ENCODE data around the gene NTNG1. TPM values are rescaled to one million over a fixed set of nuclear protein-coding genes. Genes with fewer than 3 reads are reported as not detected.

The NTNG1 gene
- total and polyA plus RNA-seq, 3 donors from 2014 or later, result 1.8 to 2.3 (median 2.2) TPM

DNA sequence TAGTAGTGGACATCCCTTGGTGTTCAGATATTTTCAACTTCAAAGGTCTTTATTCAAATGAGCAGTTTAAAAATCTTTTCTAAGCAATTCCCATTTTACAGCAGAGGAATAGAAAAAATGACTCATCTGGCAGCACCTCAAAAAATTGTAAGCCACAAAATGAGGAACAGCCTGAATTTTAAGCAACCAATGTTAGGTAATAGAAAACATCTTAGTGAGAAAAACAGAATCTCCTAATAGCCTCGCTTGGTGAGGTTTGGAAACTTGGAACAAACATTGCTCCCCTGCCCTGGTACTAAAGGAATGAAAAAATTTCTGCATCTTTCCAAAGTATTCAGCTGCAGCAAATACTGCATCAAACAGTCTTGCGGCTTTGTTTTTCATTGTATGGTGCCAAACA, 264.4 kb downstream of the NTNG1 start:
- no peaks in the 10 kb centered on the region for H3K27me3 ChIP-seq
- H3K27ac ChIP-seq, result no peak overlapping the region
- H3K4me1 ChIP-seq, result no peaks in the 10 kb centered on the region
- no peaks in the 10 kb centered on the region for H3K9me3 ChIP-seq
- no peaks in the 10 kb centered on the region for H3K36me3 ChIP-seq (ENCODE audit: low read depth, missing control alignments)
- WGBS, 2 donors, result 57 to 81% methylated on average over 2 of the region's 2 CpGs
- TF ChIP-seq, protein P1, sequence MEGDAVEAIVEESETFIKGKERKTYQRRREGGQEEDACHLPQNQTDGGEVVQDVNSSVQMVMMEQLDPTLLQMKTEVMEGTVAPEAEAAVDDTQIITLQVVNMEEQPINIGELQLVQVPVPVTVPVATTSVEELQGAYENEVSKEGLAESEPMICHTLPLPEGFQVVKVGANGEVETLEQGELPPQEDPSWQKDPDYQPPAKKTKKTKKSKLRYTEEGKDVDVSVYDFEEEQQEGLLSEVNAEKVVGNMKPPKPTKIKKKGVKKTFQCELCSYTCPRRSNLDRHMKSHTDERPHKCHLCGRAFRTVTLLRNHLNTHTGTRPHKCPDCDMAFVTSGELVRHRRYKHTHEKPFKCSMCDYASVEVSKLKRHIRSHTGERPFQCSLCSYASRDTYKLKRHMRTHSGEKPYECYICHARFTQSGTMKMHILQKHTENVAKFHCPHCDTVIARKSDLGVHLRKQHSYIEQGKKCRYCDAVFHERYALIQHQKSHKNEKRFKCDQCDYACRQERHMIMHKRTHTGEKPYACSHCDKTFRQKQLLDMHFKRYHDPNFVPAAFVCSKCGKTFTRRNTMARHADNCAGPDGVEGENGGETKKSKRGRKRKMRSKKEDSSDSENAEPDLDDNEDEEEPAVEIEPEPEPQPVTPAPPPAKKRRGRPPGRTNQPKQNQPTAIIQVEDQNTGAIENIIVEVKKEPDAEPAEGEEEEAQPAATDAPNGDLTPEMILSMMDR (IDR thresholded peaks at IDR 0.05), result no peak
- TF ChIP-seq POLR2A (IDR thresholded peaks at IDR 0.05), result no peak
- intact Hi-C loops (cut with DNase I; ENCODE audit: low total_unique reads), result no loop called here
- DNase-seq, result no peak
- H3K4me3 ChIP-seq, result no peak overlapping the region

DNA sequence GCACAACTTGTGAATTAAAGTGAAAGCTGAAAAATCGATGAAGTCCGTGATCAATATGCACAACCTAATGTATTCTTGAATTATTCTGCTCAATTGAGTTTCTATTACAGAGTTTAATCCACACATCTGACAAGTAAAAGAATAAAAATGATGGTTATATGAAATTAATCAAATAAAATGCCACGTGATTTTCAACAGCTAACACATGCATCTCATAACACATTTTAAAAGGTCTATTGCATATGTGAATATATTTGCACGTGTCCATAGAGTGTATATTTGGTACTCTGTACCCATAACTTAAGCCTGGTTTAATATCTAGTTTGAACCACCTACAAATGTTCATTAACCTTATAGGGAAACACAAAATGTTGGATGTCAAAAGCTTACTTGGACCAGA, 266.2 kb downstream of the NTNG1 start:
- 90 to 91% methylated on average over 4 of the region's 4 CpGs for WGBS, 2 donors
- H3K27ac ChIP-seq, result no peak overlapping the region
- DNase-seq, result no peak
- intact Hi-C loops (cut with DNase I; ENCODE audit: low total_unique reads), result no loop called here
- no peaks in the 10 kb centered on the region for H3K4me1 ChIP-seq
- TF ChIP-seq POLR2A (IDR thresholded peaks at IDR 0.05), result no peak
- TF ChIP-seq, protein P1 (IDR thresholded peaks at IDR 0.05), result no peak
- no peaks in the 10 kb centered on the region for H3K9me3 ChIP-seq
- H3K27me3 ChIP-seq, result no peaks in the 10 kb centered on the region
- H3K4me3 ChIP-seq, result no peak overlapping the region
- no peaks in the 10 kb centered on the region for H3K36me3 ChIP-seq (ENCODE audit: low read depth, missing control alignments)

DNA sequence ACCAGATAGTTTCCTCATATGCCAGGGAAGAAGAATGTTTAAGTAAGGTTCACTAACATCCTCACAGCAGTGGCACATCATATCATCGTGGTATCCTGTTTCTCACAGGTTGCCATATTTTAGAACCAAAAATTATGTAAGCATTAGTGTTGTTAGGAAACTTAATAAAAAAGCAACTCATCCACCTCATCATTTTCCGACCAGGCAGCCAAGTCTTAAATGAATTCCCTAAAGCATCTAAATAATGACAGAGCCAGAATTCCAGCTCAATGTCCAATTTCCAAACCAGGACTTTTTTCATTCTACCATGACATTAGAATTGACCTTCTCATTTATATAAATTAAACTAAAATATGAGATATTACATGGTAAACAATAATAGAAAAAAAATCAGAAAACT, 272.7 kb downstream of the NTNG1 start:
- no peak for DNase-seq
- no peaks in the 10 kb centered on the region for H3K36me3 ChIP-seq (ENCODE audit: low read depth, missing control alignments)
- H3K9me3 ChIP-seq, result no peaks in the 10 kb centered on the region
- H3K27me3 ChIP-seq, result no peaks in the 10 kb centered on the region
- 83 to 86% methylated on average over 2 of the region's 2 CpGs for WGBS, 2 donors
- TF ChIP-seq, protein P1 (IDR thresholded peaks at IDR 0.05), result no peak
- no peak for TF ChIP-seq POLR2A (IDR thresholded peaks at IDR 0.05)
- no peak overlapping the region for H3K4me3 ChIP-seq
- no peak overlapping the region for H3K27ac ChIP-seq
- H3K4me1 ChIP-seq, result no peaks in the 10 kb centered on the region
- intact Hi-C loops (cut with DNase I; ENCODE audit: low total_unique reads), result no loop called here

DNA sequence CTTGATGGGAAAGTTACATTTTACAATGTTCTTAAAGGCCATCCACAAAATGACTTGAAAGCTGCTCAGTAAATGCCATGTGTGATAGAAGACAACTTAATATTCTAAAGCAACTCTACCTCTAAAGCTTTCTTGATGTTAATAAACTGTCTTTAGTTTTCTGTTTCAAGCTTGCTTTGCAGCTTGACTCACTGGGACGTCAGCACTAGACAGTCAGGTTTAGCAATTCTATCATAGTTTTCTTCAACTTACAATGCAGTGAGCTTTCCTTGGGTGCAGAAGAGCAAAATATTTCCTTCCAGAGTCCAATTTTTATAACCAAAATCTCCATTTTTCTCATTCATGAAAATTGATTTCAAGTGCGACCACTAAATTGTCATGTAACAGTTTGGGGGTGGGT, 273.1 kb downstream of the NTNG1 start:
- no peak for DNase-seq
- no peaks in the 10 kb centered on the region for H3K27me3 ChIP-seq
- intact Hi-C loops (cut with DNase I; ENCODE audit: low total_unique reads), result no loop called here
- no peak overlapping the region for H3K4me3 ChIP-seq
- TF ChIP-seq, protein P1 (IDR thresholded peaks at IDR 0.05), result no peak
- TF ChIP-seq POLR2A (IDR thresholded peaks at IDR 0.05), result no peak
- no peak overlapping the region for H3K27ac ChIP-seq
- no peaks in the 10 kb centered on the region for H3K4me1 ChIP-seq
- no peaks in the 10 kb centered on the region for H3K36me3 ChIP-seq (ENCODE audit: low read depth, missing control alignments)
- no peaks in the 10 kb centered on the region for H3K9me3 ChIP-seq
- WGBS, 2 donors, result 90 to 96% methylated on average over 2 of the region's 2 CpGs

DNA sequence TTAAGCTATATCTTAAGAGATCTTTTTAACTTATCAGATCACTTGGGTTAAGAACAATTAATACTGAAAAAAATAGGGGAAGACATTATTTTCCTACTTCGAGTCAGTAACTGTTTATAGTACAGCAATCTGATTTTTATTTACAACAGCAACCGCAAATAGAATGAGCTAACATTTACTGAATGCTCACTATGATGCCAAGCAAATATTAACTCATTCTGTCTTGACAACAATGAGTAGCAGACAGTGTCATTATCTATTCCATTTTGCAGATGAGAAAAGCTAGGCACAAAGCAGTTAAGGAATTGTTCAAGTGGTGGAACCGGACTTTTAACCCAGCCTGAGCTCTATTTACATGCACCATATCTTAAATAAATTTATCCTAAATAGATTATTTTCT, 273.7 kb downstream of the NTNG1 start:
- no peak overlapping the region for H3K4me3 ChIP-seq
- intact Hi-C loops (cut with DNase I; ENCODE audit: low total_unique reads), result no loop called here
- no peaks in the 10 kb centered on the region for H3K36me3 ChIP-seq (ENCODE audit: low read depth, missing control alignments)
- no peak for TF ChIP-seq POLR2A (IDR thresholded peaks at IDR 0.05)
- TF ChIP-seq, protein P1 (IDR thresholded peaks at IDR 0.05), result no peak
- H3K9me3 ChIP-seq, result no peaks in the 10 kb centered on the region
- no peaks in the 10 kb centered on the region for H3K4me1 ChIP-seq
- no peak for DNase-seq
- H3K27me3 ChIP-seq, result no peaks in the 10 kb centered on the region
- no peak overlapping the region for H3K27ac ChIP-seq
- 85 to 95% methylated on average over 3 of the region's 3 CpGs for WGBS, 2 donors
